Spleen (tissue), 11 donors: ENCODE data around the gene UCK2. TPM values are rescaled to one million over a fixed set of nuclear protein-coding genes. Genes with fewer than 3 reads are reported as not detected.

Experiments
- DNase-seq: peaks from one replicate; pipeline ENCODE4 v3.0.0-alpha.2; 2020
- H3K27ac ChIP-seq, 8 donors: fragments of 200-600 bp; sonication (generic) in 7 of 8; 1 replicate in 4 of 8; 2 replicates in 4 of 8; pipeline versions ENCODE4 v1.5.0 to v1.8.0; 2016 to 2021; ENCODE audit warnings: inconsistent platforms in 4 of 8, mild to moderate bottlenecking in 4 of 8, moderate library complexity in 1 of 8
- H3K27me3 ChIP-seq, 7 donors: fragments of 200-600 bp; sonication (generic) in 6 of 7; replicated peaks in 1 of 7; 1 replicate in 4 of 7; 2 replicates in 3 of 7; pipeline versions ENCODE4 v1.5.0 to v1.8.0; 2016 to 2021; ENCODE audit warnings: inconsistent platforms in 3 of 7, mild to moderate bottlenecking in 1 of 7
- H3K36me3 ChIP-seq, 6 donors: fragments of 200-600 bp; sonication (generic) in 5 of 6; 1 replicate in 4 of 6; 2 replicates in 2 of 6; pipeline versions ENCODE4 v1.5.0 to v1.8.0; 2016 to 2021; ENCODE audit warnings: inconsistent platforms in 2 of 6
- H3K4me1 ChIP-seq, 6 donors: fragments of 200-600 bp; sonication (generic) in 5 of 6; 1 replicate in 3 of 6; 2 replicates in 3 of 6; pipeline versions ENCODE4 v1.5.0 to v1.8.0; 2016 to 2021; ENCODE audit warnings: inconsistent platforms in 3 of 6
- H3K4me3 ChIP-seq, 8 donors: fragments of 200-600 bp; sonication (generic) in 7 of 8; 1 replicate in 4 of 8; 2 replicates in 4 of 8; pipeline versions ENCODE4 v1.5.0 to v1.8.0; 2016 to 2021; ENCODE audit warnings: inconsistent platforms in 4 of 8, mild to moderate bottlenecking in 4 of 8, moderate library complexity in 2 of 8
- H3K9me3 ChIP-seq, 8 donors: fragments of 200-600 bp; sonication (generic) in 7 of 8; 1 replicate in 4 of 8; 2 replicates in 4 of 8; pipeline versions ENCODE4 v1.5.0 to v1.8.0; 2016 to 2021; ENCODE audit warnings: inconsistent platforms in 4 of 8
- POLR2A ChIP-seq, 3 donors: fragments of 450-650 bp; IDR thresholded peaks; one replicate each; pipeline ENCODE4 v1.5.1; 2017; ENCODE audit warnings: antibody characterized with exemption in 3 of 3, mild to moderate bottlenecking in 1 of 3
- POLR2AphosphoS5 ChIP-seq, 3 donors: sonication (generic); formaldehyde crosslinking; IDR thresholded peaks; one replicate each; pipeline ENCODE4 v1.5.1; 2017; ENCODE audit warnings: antibody characterized with exemption in 3 of 3
- WGBS, 5 donors: extraction: QIAGEN DNeasy Blood & Tissue Kit in 3 of 5; methylation state at CpG; one replicate each; pipeline versions ENCODE4 v1.1.5 to v1.1.7; 2013 to 2018; 5-methylcytosine and 5-hydroxymethylcytosine counted together
- intact Hi-C: fragments of 100-400 bp; cut with DNase I; formaldehyde crosslinking; loops from one replicate; pipeline ENCODE4 v1.15.0; 2023; ENCODE audit warnings: low total_unique reads
- polyA plus RNA-seq, 3 donors: library from polyadenylated mRNA; stranded (reverse); fragments of 200-250 nt; gene quantifications; one replicate each; pipeline ENCODE4 v1.2.1, GENCODE V29; 2013
- total RNA-seq, 7 donors: library from RNA; depleted of rRNA in 3 of 7; stranded (reverse); fragments of >200 nt in 3 of 7; fragmentation: NEBNext Ultra II Directional in 4 of 7; extraction: Animal tissue kit (Norgen Biotek cat#: 25700) in 4 of 7; gene quantifications; one replicate each; pipeline versions ENCODE4 v1.1.0 to v1.2.1, GENCODE V29; 2016 to 2021
- TF ChIP-seq, protein P1 (sequence below), 11 experiments: fragments of 200-600 bp in 7 of 11; fragments of 450-650 bp in 4 of 11; sonication (generic) in 4 of 11; IDR thresholded peaks in 8 of 11; conservative IDR thresholded peaks in 3 of 11; 1 replicate in 7 of 11; 2 replicates in 4 of 11; pipeline versions ENCODE4 v1.4.0 to v1.8.0; 2016 to 2021; ENCODE audit warnings: antibody characterized with exemption in 11 of 11, inconsistent platforms in 4 of 11, mild to moderate bottlenecking in 1 of 11
- donor health status: healthy with polysubstance abuse.
- donor health status: DM: no; HTN: no; CAD: no; lungs with moderate emphysema.
- donor health status: DM: no; HTN: no; CAD: no.
- donor health status: Bipolar disorder and iron deficiency.
- donor health status: healthy.
- donor health status: DM: no; HTN: no; CAD: no.
- donor health status: DM: yes; HTN: yes; CAD: no.

Gene UCK2
- total and polyA plus RNA-seq, 10 donors: 9.8 to 18.3 (median 16.0) TPM

DNA sequence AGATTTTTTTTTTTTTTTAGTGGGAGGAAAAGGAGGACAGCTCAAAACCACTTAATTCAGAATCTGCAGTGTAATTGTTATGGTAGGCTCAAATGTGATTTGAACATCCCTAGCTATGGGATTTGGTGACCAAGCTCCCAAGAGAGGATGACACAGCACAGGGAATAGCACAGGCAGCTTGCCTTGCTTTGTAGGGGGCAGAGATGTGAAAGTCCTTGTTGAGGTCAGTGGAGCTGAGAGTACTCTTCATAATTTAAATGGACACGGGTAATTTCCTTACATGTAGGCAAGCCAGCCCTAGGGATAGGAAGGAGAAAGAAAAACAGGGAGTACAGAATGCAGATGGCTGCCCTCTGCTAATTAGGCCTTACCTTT lies 3.2 kb upstream of the UCK2 start:
- 73 to 93% (median 87%) methylated on average over 1 of the region's 1 CpG for WGBS, 5 donors
- Histone ChIP-seq H3K36me3 (no peaks in the 10 kb centered on the region), H3K9me3 (no peaks in the 10 kb centered on the region), H3K4me3 (no peak overlapping the region), H3K4me1 (peaks cover 5 to 21% (median 18%) of the 10 kb centered on the region in 6 donors), H3K27me3 (no peaks in the 10 kb centered on the region), H3K27ac (no peak overlapping the region)
- intact Hi-C loops: no loop called here
- TF ChIP-seq POLR2A (IDR thresholded peaks at IDR 0.05) (no peak), POLR2AphosphoS5 (IDR thresholded peaks at IDR 0.05) (no peak)
- TF ChIP-seq, protein P1, sequence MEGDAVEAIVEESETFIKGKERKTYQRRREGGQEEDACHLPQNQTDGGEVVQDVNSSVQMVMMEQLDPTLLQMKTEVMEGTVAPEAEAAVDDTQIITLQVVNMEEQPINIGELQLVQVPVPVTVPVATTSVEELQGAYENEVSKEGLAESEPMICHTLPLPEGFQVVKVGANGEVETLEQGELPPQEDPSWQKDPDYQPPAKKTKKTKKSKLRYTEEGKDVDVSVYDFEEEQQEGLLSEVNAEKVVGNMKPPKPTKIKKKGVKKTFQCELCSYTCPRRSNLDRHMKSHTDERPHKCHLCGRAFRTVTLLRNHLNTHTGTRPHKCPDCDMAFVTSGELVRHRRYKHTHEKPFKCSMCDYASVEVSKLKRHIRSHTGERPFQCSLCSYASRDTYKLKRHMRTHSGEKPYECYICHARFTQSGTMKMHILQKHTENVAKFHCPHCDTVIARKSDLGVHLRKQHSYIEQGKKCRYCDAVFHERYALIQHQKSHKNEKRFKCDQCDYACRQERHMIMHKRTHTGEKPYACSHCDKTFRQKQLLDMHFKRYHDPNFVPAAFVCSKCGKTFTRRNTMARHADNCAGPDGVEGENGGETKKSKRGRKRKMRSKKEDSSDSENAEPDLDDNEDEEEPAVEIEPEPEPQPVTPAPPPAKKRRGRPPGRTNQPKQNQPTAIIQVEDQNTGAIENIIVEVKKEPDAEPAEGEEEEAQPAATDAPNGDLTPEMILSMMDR (IDR thresholded peaks at IDR 0.05 in 8 of 11, conservative IDR thresholded peaks at IDR 0.05 in 3 of 11): no peak
- no peak for DNase-seq

DNA sequence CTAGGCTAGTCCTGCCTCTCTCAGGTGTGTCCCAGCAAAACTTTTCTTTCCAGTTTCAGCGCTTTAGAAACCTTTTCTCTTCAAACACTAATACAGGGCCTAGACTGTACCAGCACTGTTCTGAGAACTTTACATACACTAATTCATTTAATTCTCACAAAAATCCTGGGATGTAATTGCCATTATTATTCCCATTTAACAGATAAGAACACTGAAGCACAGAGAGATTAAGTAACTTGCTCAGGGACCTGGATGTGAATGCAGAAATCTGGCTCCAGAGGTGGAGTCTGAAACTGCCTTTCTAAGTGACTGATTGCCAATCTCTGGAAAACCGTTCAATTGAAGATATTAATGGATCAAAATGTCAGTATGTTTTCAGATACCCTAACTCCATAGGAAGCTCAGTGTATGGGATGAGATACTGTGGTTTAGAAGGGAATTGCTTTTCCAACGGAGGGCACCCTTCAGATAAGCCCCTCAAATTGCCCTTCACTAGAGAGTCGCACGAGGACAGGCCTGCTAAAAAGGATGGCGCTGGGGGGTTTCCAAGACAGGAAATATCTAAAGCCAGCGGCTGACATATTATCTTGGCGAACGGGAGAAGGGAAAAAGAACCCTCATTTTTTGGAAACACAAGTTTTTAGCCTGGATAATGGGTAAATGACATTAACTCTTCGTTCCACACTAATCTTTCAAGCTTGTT lies 698 bp upstream of the UCK2 start:
- Histone ChIP-seq H3K4me3 (peak overlapping the region; percentile 75 to 96 (median 88)), H3K9me3 (no peaks in the 10 kb centered on the region), H3K27ac (peak overlapping the region; percentile 70 to 89 (median 82)), H3K4me1 (peaks cover 5 to 29% (median 23%) of the 10 kb centered on the region in 6 donors), H3K36me3 (no peaks in the 10 kb centered on the region), H3K27me3 (no peaks in the 10 kb centered on the region)
- TF ChIP-seq, protein P1 (IDR thresholded peaks at IDR 0.05 in 8 of 11, conservative IDR thresholded peaks at IDR 0.05 in 3 of 11): no peak
- TF ChIP-seq POLR2A (IDR thresholded peaks at IDR 0.05) (no peak), POLR2AphosphoS5 (IDR thresholded peaks at IDR 0.05) (no peak)
- intact Hi-C loops: no loop called here
- 22 to 37% (median 24%) methylated on average over 10 of the region's 10 CpGs for WGBS, 5 donors
- no peak for DNase-seq

- peak; percentile 91 for DNase-seq
- Histone ChIP-seq H3K9me3 (no peaks in the 10 kb centered on the region), H3K27me3 (no peaks in the 10 kb centered on the region), H3K4me1 (peaks cover 5 to 29% (median 23%) of the 10 kb centered on the region in 6 donors), H3K36me3 (no peaks in the 10 kb centered on the region), H3K27ac (peak overlapping the region; percentile 70 to 89 (median 82)), H3K4me3 (peak overlapping the region; percentile 75 to 96 (median 88))
- TF ChIP-seq, protein P1 (IDR thresholded peaks at IDR 0.05 in 8 of 11, conservative IDR thresholded peaks at IDR 0.05 in 3 of 11): peak in 3 of 11 experiments; percentile 23 to 27 (median 25)
- no peak for TF ChIP-seq POLR2A (IDR thresholded peaks at IDR 0.05)
- TF ChIP-seq POLR2AphosphoS5 (IDR thresholded peaks at IDR 0.05): peak in 2 of 3 donors; percentile 49 to 70
- WGBS, 5 donors: 0 to 1% (median 1%) methylated on average over 24 to 49 of the region's 49 CpGs
- intact Hi-C loops: no loop called here
These were observed 772 bp downstream of the UCK2 start for GRCh38 chr1:165828103-165828668.

DNA sequence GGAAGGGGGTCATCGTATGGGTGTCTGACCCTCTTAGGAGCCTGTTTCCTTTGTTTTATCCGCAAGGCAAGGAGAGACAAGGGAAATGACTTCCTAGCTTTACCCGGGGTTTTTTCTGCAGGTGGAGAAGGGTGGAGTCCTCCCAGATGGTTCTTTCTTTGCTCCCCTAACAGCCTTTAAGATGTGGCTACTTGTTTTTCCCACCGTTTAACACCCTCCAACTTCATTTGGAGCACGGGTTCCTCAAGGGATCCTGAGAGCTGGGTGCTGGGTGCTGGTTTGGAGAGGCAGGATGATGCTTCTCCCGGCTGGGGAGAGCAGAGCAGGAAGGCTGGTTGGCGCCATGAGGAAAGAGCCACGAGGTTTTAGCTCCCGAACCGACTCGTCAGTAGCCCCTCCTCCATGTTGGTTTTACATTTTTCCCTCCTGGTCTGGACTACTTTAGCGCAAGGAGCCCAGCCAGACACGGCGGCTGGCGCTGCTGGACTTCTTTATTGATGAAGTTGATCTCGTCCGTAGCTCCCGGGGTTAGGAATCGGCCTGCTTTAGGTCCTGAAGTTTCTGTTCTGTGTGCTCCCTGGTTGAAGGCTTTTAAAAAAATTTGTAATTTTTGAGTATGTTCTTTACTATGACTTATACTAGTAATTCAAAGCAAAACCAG lies 1.4 kb downstream of the UCK2 start:
- WGBS, 5 donors: 1 to 3% (median 2%) methylated on average over 19 of the region's 19 CpGs
- TF ChIP-seq, protein P1 (IDR thresholded peaks at IDR 0.05 in 8 of 11, conservative IDR thresholded peaks at IDR 0.05 in 3 of 11): no peak
- TF ChIP-seq POLR2A (IDR thresholded peaks at IDR 0.05) (no peak), POLR2AphosphoS5 (IDR thresholded peaks at IDR 0.05) (no peak)
- DNase-seq: peak; percentile 76
- Histone ChIP-seq H3K4me3 (peak overlapping the region; percentile 75 to 96 (median 88)), H3K36me3 (no peaks in the 10 kb centered on the region), H3K4me1 (peaks cover 5 to 29% (median 23%) of the 10 kb centered on the region in 6 donors), H3K27me3 (no peaks in the 10 kb centered on the region), H3K9me3 (no peaks in the 10 kb centered on the region), H3K27ac (peak overlapping the region; percentile 70 to 89 (median 82))
- intact Hi-C loops: no loop called here
